GM12878 (cell line): ENCODE data around the gene PTPRU. TPM values are rescaled to one million over a fixed set of nuclear protein-coding genes. Genes with fewer than 3 reads are reported as not detected.

ENCODE experiments used
- ATAC-seq: fragments of 200-7000 bp; cut with Tn5 transposase; 3 replicates; pipeline ENCODE4 v1.9.1; 2020; ENCODE audit warnings: mild to moderate bottlenecking, moderate library complexity
- BruUV-seq: library from RNA; stranded (reverse); fragments of 400-500 nt; replicated peaks from 2 replicates; lab custom pipeline; 2021; lab: Mats Ljungman, UMichigan
- CTCF ChIA-PET: fragments of 300-600 bp; sonication (Branson Sonifier 250); formaldehyde crosslinking; extraction: SDS; loops from one replicate; lab custom pipeline; 2021; ENCODE audit warnings: inconsistent platforms; lab: Yijun Ruan, JAX
- POLR2A ChIA-PET: fragments of 350-600 bp; formaldehyde crosslinking; extraction: SDS; loops from one replicate; lab custom pipeline; 2021; ENCODE audit warnings: inconsistent platforms; lab: Charles Lee
- RAD21 ChIA-PET: fragments of 300-600 bp; sonication (Branson Sonifier 250); formaldehyde crosslinking; loops from one replicate; lab custom pipeline; 2023; ENCODE audit warnings: antibody characterized with exemption; ENCODE audit not compliant: unreplicated experiment; lab: Charles Lee
- SMC1A ChIA-PET: fragments of 300-600 bp; sonication (Branson Sonifier 250); formaldehyde crosslinking; loops from one replicate; lab custom pipeline; 2023; ENCODE audit not compliant: unreplicated experiment, uncharacterized antibody; lab: Charles Lee
- DNase-seq: peaks from one replicate; pipeline ENCODE4 v3.0.0-alpha.2; 2011; ENCODE audit warnings: low read depth, low spot score
- FAIRE-seq: peaks from 3 replicates; lab custom pipeline; 2011; peaks lifted over from hg19 to GRCh38; lab: Jason Lieb, UNC
- H2AFZ ChIP-seq: 2 replicates; pipeline ENCODE4 v1.6.0; 2011; ENCODE audit warnings: low read depth, low read length, control low read depth; ENCODE audit not compliant: control insufficient read depth
- H3K27ac ChIP-seq: 2 replicates; pipeline ENCODE4 v1.5.1; 2011; ENCODE audit warnings: control low read depth; ENCODE audit not compliant: control insufficient read depth, insufficient read depth
- H3K27me3 ChIP-seq, 2 experiments: replicated peaks in 1 of 2; 2 replicates each; pipeline versions ENCODE4 v1.6.0 to v1.6.1; 2011; ENCODE audit warnings: low read length in 1 of 2; ENCODE audit not compliant: control insufficient read depth in 2 of 2, insufficient read depth in 2 of 2
- H3K36me3 ChIP-seq, 2 experiments: 2 replicates each; pipeline ENCODE4 v1.5.1; 2011; ENCODE audit warnings: low read length in 1 of 2; ENCODE audit not compliant: control insufficient read depth in 2 of 2, insufficient read depth in 2 of 2
- H3K4me1 ChIP-seq: 2 replicates; pipeline ENCODE4 v1.6.1; 2011; ENCODE audit warnings: mild to moderate bottlenecking, low read length, moderate library complexity, mixed read lengths; ENCODE audit not compliant: control insufficient read depth, insufficient read depth
- H3K4me2 ChIP-seq: 2 replicates; pipeline ENCODE4 v1.6.0; 2011; ENCODE audit warnings: control low read depth; ENCODE audit not compliant: control insufficient read depth, insufficient read depth
- H3K4me3 ChIP-seq: fragments of 200-600 bp; sonication (generic); 2 replicates; pipeline ENCODE4 v1.5.1; 2016
- H3K79me2 ChIP-seq: 2 replicates; pipeline ENCODE4 v1.6.0; 2011; ENCODE audit warnings: low read length; ENCODE audit not compliant: control insufficient read depth, insufficient read depth
- H3K9ac ChIP-seq: 2 replicates; pipeline ENCODE4 v1.8.0; 2011; ENCODE audit warnings: low read length, control low read depth, mixed read lengths; ENCODE audit not compliant: control insufficient read depth, insufficient read depth
- H3K9me3 ChIP-seq: replicated peaks from 3 replicates; pipeline ENCODE4 v1.5.1; 2011; ENCODE audit warnings: mild to moderate bottlenecking, low read length; ENCODE audit not compliant: control insufficient read depth, insufficient read depth
- H4K20me1 ChIP-seq: 2 replicates; pipeline ENCODE4 v1.6.0; 2011; ENCODE audit not compliant: control insufficient read depth, insufficient read depth
- ATF7 ChIP-seq: fragments of 450-650 bp; IDR thresholded peaks from 2 replicates; pipeline ENCODE4 v1.6.1; 2016; ENCODE audit warnings: low read depth, mild to moderate bottlenecking
- BRCA1 ChIP-seq: IDR thresholded peaks from 2 replicates; pipeline ENCODE4 v1.6.1; 2011; ENCODE audit warnings: low read depth, low read length, improper control_type of control experiment
- HDAC2 ChIP-seq: fragments of 200-600 bp; sonication (generic); IDR thresholded peaks from 2 replicates; pipeline ENCODE4 v1.6.1; 2017
- HDAC6 ChIP-seq: fragments of 200-600 bp; sonication (generic); IDR thresholded peaks from one replicate; pipeline ENCODE4 v1.8.0; 2017; ENCODE audit warnings: antibody characterized with exemption; ENCODE audit not compliant: unreplicated experiment
- MXI1 ChIP-seq: fragments of 150-350 bp; IDR thresholded peaks from 2 replicates; pipeline ENCODE4 v1.6.1; 2011; ENCODE audit warnings: low read depth, mild to moderate bottlenecking, inconsistent platforms, low read length, improper control_type of control experiment
- NR2C2 ChIP-seq: IDR thresholded peaks from 2 replicates; pipeline ENCODE4 v1.6.1; 2011; ENCODE audit warnings: borderline replicate concordance, low read depth; ENCODE audit not compliant: control insufficient read depth, insufficient read length
- SIX5 ChIP-seq: IDR thresholded peaks from 2 replicates; pipeline ENCODE4 v1.6.1; 2011; ENCODE audit warnings: mild to moderate bottlenecking, low read depth, low read length, moderate library complexity; ENCODE audit not compliant: severe bottlenecking
- SMAD1 ChIP-seq: fragments of 450-650 bp; IDR thresholded peaks from 2 replicates; pipeline ENCODE4 v1.6.1; 2018; ENCODE audit warnings: mild to moderate bottlenecking, low read depth; ENCODE audit not compliant: partially characterized antibody
- TCF3 ChIP-seq: IDR thresholded peaks from 2 replicates; pipeline ENCODE4 v1.6.1; 2012; ENCODE audit warnings: low read depth, mild to moderate bottlenecking, low read length, borderline replicate concordance; ENCODE audit not compliant: insufficient read depth
- WGBS: methylation state at CpG from one replicate; pipeline ENCODE4 v1.1.6; 2016; ENCODE audit warnings: low lambda C conversion rate; ENCODE audit not compliant: insufficient replicate concordance, insufficient coverage; ENCODE audit errors: missing lambda C conversion rate; 5-methylcytosine and 5-hydroxymethylcytosine counted together
- in situ Hi-C: fragments of 300-500 bp; cut with MboI; formaldehyde crosslinking; loops from 9 replicates; pipeline ENCODE4 v1.14.3; 2018; ENCODE audit warnings: mixed read lengths
- intact Hi-C: fragments of 100-400 bp; cut with micrococcal nuclease; formaldehyde crosslinking; loops from one replicate; pipeline ENCODE4 v1.14.2; 2022; ENCODE audit not compliant: unreplicated experiment
- polyA plus RNA-seq, 11 experiments: library from polyadenylated mRNA; depleted of rRNA in 4 of 11; unstranded in 6 of 11; stranded (reverse) in 5 of 11; fragments of >200 nt; fragmentation: Nextera tagmentation in 4 of 11; fragmentation: Illumina TruSeq in 1 of 11; extraction: Ambion mirVana in 4 of 11; extraction: Trizol in 1 of 11; gene quantifications; 1 replicate in 1 of 11; 2 replicates in 10 of 11; pipeline versions ENCODE4 v1.2.1 to v1.2.3, GENCODE V29; 2011 to 2016; ENCODE audit warnings: inconsistent platforms in 2 of 11, missing spikeins in 2 of 11, low read depth in 1 of 11
- total RNA-seq, 4 experiments: library from RNA; depleted of rRNA in 3 of 4; stranded (reverse); fragments of >200 nt in 3 of 4; fragmentation: Illumina TruSeq in 1 of 4; extraction: Trizol in 1 of 4; gene quantifications; 2 replicates each; pipeline versions ENCODE4 v1.2.1 to v1.2.3, GENCODE V29; 2013 to 2021
- TF ChIP-seq, protein P1 (sequence below): IDR thresholded peaks from 2 replicates; pipeline ENCODE4 v1.6.1; 2012; ENCODE audit warnings: mild to moderate bottlenecking, low read depth, low read length
- TF ChIP-seq, protein P2 (sequence below), 3 experiments: IDR thresholded peaks in 2 of 3; conservative IDR thresholded peaks in 1 of 3; 2 replicates each; pipeline ENCODE4 v1.5.1; 2011; ENCODE audit warnings: low read depth in 3 of 3, low read length in 3 of 3, mild to moderate bottlenecking in 3 of 3, control low read depth in 2 of 3, moderate library complexity in 2 of 3, inconsistent platforms in 1 of 3, mixed read lengths in 1 of 3; ENCODE audit not compliant: control insufficient read depth in 2 of 3, insufficient read depth in 1 of 3; ENCODE audit errors: extremely low read depth in 1 of 3

The PTPRU gene
- total and polyA plus RNA-seq, 10 of the 15 experiments (the other 5 are each of a cell fraction or from before 2014, with no cell fraction given): 0.04 to 2.5 (median 0.73) TPM

DNA sequence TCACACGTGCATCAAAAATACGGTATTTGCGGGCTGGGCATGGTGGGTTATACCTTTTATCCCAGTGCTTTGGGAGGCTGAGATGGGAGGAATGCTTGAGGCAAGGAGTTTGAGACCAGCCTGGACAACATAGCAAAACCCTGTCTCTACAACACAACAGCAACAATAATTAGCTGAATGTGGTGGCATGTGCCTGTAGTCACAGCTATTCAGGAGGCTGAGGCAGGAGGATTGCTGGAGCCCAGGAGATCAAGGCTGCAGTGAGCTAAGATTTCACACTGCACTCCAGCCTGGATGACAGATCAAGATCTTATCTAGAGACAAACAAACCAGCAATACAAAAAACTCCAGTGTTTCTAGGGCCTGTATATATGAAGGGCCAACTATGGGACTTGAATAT, 30.6 kb downstream of the PTPRU start:
- CTCF ChIA-PET: no interaction called here
- H3K4me3 ChIP-seq: no peak overlapping the region
- ATAC-seq (no peak), DNase-seq (no peak), FAIRE-seq (no peak)
- no peak overlapping the region for H3K4me2 ChIP-seq
- no peaks in the 10 kb centered on the region for H3K4me1 ChIP-seq
- intact Hi-C loops: no loop called here
- RAD21 ChIA-PET: no interaction called here
- BruUV-seq: no TSS peak
- H3K27me3 ChIP-seq: peaks cover 0 to 2% of the 10 kb centered on the region in 2 experiments; a peak in 1 of 4 replicates
- no peaks in the 10 kb centered on the region for H3K9me3 ChIP-seq
- H4K20me1 ChIP-seq: no peaks in the 10 kb centered on the region
- WGBS: 39% methylated on average over 3 of the region's 3 CpGs
- no peaks in the 10 kb centered on the region for H3K36me3 ChIP-seq
- POLR2A ChIA-PET: no interaction called here
- no peak overlapping the region for H3K9ac ChIP-seq
- no peaks in the 10 kb centered on the region for H3K79me2 ChIP-seq
- H3K27ac ChIP-seq: no peak overlapping the region
- SMC1A ChIA-PET: no interaction called here
- H2AFZ ChIP-seq: no peak overlapping the region
- in situ Hi-C loops: no loop called here
- TF ChIP-seq MXI1: no peak
- no peak for TF ChIP-seq SIX5
- no peak for TF ChIP-seq SMAD1
- no peak for TF ChIP-seq NR2C2

DNA sequence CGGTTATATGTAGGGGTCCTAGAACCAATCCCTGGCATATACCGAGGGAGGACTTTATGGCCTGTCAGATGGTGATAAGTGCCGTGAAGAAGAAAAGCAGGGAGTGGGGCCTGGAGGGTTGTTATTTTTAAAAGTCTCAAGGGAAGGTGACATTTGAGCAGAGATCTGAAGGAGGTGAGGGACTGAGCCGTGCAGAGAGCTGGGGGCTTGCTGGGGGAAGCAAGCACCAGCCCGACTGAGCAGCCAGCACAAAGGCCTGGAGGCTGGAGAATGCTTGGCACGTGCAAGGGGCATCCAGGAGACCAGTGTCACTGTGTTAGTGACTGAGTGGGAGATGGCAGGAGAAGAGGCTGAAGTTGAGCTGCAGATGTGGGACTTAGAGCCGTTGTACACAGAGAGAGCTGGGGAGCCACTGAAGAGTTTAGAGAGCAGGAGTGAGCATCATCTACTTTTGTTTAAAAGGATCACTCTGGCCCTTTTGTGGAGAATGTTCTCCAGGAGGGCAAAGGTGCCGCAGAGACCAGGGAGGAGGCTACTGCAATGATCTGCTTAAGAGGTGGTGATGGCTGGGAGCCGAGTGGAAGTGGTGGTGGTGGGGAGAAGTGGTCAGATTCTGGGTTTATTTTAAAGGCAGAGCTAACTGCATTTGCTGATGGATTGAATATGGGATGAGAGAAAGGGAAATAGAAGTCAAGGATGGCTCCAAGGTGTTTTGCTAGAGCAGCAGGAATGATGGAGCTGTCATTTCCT, 31.2 kb downstream of the PTPRU start:
- intact Hi-C loops: no loop called here
- WGBS: 13% methylated on average over 9 of the region's 9 CpGs
- peaks cover 0 to 2% of the 10 kb centered on the region in 2 experiments; a peak in 2 of 4 replicates for H3K27me3 ChIP-seq
- ATAC-seq (no peak), DNase-seq (no peak), FAIRE-seq (no peak)
- no peaks in the 10 kb centered on the region for H3K9me3 ChIP-seq
- in situ Hi-C loops: no loop called here
- no peak overlapping the region for H3K4me3 ChIP-seq
- POLR2A ChIA-PET: no interaction called here
- CTCF ChIA-PET: no interaction called here
- no peaks in the 10 kb centered on the region for H4K20me1 ChIP-seq
- H3K36me3 ChIP-seq: no peaks in the 10 kb centered on the region
- H3K4me2 ChIP-seq: no peak overlapping the region
- no peak overlapping the region for H3K27ac ChIP-seq
- H3K9ac ChIP-seq: no peak overlapping the region
- no peaks in the 10 kb centered on the region for H3K79me2 ChIP-seq
- RAD21 ChIA-PET: no interaction called here
- no TSS peak for BruUV-seq
- H3K4me1 ChIP-seq: no peaks in the 10 kb centered on the region
- SMC1A ChIA-PET: no interaction called here
- no peak overlapping the region for H2AFZ ChIP-seq
- TF ChIP-seq, protein P1, sequence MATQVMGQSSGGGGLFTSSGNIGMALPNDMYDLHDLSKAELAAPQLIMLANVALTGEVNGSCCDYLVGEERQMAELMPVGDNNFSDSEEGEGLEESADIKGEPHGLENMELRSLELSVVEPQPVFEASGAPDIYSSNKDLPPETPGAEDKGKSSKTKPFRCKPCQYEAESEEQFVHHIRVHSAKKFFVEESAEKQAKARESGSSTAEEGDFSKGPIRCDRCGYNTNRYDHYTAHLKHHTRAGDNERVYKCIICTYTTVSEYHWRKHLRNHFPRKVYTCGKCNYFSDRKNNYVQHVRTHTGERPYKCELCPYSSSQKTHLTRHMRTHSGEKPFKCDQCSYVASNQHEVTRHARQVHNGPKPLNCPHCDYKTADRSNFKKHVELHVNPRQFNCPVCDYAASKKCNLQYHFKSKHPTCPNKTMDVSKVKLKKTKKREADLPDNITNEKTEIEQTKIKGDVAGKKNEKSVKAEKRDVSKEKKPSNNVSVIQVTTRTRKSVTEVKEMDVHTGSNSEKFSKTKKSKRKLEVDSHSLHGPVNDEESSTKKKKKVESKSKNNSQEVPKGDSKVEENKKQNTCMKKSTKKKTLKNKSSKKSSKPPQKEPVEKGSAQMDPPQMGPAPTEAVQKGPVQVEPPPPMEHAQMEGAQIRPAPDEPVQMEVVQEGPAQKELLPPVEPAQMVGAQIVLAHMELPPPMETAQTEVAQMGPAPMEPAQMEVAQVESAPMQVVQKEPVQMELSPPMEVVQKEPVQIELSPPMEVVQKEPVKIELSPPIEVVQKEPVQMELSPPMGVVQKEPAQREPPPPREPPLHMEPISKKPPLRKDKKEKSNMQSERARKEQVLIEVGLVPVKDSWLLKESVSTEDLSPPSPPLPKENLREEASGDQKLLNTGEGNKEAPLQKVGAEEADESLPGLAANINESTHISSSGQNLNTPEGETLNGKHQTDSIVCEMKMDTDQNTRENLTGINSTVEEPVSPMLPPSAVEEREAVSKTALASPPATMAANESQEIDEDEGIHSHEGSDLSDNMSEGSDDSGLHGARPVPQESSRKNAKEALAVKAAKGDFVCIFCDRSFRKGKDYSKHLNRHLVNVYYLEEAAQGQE: no peak
- TF ChIP-seq TCF3: no peak
- TF ChIP-seq ATF7: no peak
- no peak for TF ChIP-seq HDAC6
- no peak for TF ChIP-seq SIX5
- no peak for TF ChIP-seq BRCA1
- no peak for TF ChIP-seq HDAC2
- TF ChIP-seq, protein P2, sequence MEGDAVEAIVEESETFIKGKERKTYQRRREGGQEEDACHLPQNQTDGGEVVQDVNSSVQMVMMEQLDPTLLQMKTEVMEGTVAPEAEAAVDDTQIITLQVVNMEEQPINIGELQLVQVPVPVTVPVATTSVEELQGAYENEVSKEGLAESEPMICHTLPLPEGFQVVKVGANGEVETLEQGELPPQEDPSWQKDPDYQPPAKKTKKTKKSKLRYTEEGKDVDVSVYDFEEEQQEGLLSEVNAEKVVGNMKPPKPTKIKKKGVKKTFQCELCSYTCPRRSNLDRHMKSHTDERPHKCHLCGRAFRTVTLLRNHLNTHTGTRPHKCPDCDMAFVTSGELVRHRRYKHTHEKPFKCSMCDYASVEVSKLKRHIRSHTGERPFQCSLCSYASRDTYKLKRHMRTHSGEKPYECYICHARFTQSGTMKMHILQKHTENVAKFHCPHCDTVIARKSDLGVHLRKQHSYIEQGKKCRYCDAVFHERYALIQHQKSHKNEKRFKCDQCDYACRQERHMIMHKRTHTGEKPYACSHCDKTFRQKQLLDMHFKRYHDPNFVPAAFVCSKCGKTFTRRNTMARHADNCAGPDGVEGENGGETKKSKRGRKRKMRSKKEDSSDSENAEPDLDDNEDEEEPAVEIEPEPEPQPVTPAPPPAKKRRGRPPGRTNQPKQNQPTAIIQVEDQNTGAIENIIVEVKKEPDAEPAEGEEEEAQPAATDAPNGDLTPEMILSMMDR (IDR thresholded peaks at IDR 0.05 in 2 of 3, conservative IDR thresholded peaks at IDR 0.05 in 1 of 3; ENCODE audit: control insufficient read depth in 2 of 3, extremely low read depth in 1 of 3, insufficient read depth in 1 of 3, low read depth in 3 of 3, low read length in 3 of 3): no peak
